Measurements from ENCODE around the gene RXFP1.

Gene RXFP1

DNA sequence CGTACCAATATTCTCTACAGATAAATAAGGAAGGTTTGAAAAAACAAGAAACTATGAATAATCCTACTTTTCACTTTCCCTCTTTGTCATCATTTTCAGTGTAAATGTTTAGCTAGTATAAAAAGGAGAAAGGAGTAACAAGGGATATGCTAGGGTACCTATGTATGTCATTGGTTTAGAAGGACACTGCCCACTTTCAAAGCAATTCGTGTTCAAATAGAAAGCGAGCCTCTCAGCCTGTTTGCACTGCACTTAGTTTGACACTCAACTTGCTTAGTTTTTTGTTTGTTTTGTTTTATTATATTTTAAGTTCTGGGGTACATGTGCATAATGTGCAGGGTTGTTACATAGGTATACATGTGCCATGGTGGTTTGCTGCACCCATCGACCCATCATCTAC, 21.6 kb upstream of the RXFP1 start:
- no peak for DNase-seq (ENCODE audit: low read depth)
- TF ChIP-seq, protein P1, sequence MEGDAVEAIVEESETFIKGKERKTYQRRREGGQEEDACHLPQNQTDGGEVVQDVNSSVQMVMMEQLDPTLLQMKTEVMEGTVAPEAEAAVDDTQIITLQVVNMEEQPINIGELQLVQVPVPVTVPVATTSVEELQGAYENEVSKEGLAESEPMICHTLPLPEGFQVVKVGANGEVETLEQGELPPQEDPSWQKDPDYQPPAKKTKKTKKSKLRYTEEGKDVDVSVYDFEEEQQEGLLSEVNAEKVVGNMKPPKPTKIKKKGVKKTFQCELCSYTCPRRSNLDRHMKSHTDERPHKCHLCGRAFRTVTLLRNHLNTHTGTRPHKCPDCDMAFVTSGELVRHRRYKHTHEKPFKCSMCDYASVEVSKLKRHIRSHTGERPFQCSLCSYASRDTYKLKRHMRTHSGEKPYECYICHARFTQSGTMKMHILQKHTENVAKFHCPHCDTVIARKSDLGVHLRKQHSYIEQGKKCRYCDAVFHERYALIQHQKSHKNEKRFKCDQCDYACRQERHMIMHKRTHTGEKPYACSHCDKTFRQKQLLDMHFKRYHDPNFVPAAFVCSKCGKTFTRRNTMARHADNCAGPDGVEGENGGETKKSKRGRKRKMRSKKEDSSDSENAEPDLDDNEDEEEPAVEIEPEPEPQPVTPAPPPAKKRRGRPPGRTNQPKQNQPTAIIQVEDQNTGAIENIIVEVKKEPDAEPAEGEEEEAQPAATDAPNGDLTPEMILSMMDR (IDR thresholded peaks at IDR 0.05; ENCODE audit: control insufficient read depth, insufficient read depth, low read depth, low read length, missing control alignments) = no peak
- H3K4me3 ChIP-seq (ENCODE audit: control insufficient read depth, low read depth, low read length) = no peak overlapping the region

DNA sequence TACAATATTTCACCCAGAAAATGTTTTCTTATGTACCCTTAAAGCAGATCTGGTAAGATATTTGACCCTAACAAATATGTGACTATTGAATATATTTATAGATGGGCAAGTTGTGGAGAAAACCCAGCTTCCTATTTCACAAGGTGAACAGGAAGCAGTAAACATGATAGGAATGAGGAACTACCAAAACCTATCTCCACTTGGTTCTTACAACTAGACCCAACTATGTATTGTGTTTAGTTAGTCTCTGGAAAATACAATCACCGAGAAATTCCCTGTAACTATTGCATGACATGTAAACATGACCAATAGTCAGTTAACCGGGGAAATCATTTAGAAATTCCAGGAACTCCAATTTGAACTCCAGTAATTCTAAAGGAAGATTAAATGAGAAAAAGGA, 8.4 kb upstream of the RXFP1 start:
- no peak overlapping the region for H3K4me3 ChIP-seq (ENCODE audit: control insufficient read depth, low read depth, low read length)
- TF ChIP-seq, protein P1 (IDR thresholded peaks at IDR 0.05; ENCODE audit: control insufficient read depth, insufficient read depth, low read depth, low read length, missing control alignments) = no peak
- no peak for DNase-seq (ENCODE audit: low read depth)

DNA sequence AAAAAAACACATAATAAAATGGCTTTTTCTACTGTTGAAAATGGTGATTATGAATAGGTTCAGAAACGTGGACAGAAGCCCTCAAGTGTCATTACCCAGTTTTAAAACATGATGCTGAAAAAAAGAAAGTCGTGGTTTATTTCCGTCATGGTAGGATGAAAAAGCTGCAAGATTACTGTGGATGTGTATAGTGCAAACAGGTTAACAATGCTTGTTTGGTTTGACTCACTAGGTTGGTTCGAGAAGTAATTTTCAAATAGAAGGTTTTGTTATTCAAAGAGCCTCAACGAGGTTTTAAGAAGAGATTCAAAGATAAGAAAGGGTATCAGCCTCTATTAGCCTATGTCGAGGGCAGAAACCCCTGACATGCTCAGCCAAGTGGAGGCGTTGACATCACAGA, 2.5 kb upstream of the RXFP1 start:
- no peak overlapping the region for H3K4me3 ChIP-seq (ENCODE audit: control insufficient read depth, low read depth, low read length)
- TF ChIP-seq, protein P1 (IDR thresholded peaks at IDR 0.05; ENCODE audit: control insufficient read depth, insufficient read depth, low read depth, low read length, missing control alignments) = no peak
- no peak for DNase-seq (ENCODE audit: low read depth)

DNA sequence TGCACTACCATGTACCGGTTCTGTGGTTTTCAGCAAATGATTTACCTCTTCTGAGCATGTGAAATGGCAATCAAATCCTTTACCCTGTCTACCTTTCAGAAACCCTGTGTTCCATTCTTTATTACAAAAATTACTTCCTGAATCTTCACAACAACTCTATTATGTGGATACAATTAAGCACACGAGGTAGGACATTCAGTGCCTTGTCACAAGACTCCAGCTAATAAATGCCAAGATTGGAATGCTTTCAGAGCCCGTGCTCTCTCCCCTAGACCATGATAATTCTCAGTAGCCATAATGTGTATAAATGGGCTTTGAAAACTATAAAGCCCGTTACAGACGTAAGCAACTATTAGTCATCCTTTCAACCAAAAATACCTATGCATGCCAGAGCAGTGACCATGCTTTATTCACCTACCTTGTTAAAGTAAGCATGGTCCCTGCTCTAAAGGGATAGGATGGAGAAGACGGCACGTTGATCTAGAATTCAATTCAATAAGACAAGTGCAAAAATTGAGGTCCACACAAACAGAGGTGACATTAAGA, 2.4 kb downstream of the RXFP1 start:
- H3K4me3 ChIP-seq (ENCODE audit: control insufficient read depth, low read depth, low read length) = no peak overlapping the region
- TF ChIP-seq, protein P1 (IDR thresholded peaks at IDR 0.05; ENCODE audit: control insufficient read depth, insufficient read depth, low read depth, low read length, missing control alignments) = no peak
- no peak for DNase-seq (ENCODE audit: low read depth)

DNA sequence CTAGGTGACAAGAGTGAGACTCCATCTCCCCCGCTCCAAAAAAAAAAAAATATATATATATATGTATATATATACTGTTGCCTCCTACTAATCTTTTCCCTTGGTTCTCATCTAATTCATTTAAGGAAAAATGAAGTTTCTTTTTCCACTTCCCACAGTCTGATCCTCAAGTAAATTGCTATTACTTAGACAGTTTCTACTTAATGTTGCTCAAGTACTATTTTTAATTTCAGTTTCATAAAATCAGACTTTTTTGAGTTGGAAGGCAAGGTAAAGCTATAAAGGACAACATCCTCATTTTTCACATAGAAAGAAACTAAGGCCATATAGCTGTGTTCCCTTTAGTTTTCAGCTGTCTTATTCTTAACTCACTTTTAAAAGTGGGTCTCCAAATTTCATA, 5.8 kb downstream of the RXFP1 start:
- no peak for DNase-seq (ENCODE audit: low read depth)
- H3K4me3 ChIP-seq (ENCODE audit: control insufficient read depth, low read depth, low read length) = no peak overlapping the region
- TF ChIP-seq, protein P1 (IDR thresholded peaks at IDR 0.05; ENCODE audit: control insufficient read depth, insufficient read depth, low read depth, low read length, missing control alignments) = no peak

DNA sequence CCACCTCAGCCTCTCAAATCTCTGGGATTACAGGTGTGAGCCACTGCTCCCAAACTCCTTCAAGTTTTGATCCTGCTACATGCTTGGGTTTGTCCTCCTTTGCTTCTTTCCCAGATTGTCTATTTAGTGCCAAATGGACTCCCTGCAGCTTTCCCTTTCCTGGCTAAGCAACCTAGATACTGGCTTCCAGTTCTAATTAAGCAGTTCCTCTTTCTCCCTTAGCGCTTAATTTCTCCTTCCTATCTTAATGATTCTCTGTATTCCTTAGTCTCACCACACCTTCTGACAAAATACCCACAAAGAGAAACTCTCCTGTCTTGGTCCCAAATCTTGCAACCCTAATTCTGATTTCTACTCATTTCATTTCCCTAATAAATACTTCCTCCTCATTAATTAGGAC, 7.8 kb downstream of the RXFP1 start:
- TF ChIP-seq, protein P1 (IDR thresholded peaks at IDR 0.05; ENCODE audit: control insufficient read depth, insufficient read depth, low read depth, low read length, missing control alignments) = no peak
- no peak overlapping the region for H3K4me3 ChIP-seq (ENCODE audit: control insufficient read depth, low read depth, low read length)
- DNase-seq (ENCODE audit: low read depth) = no peak

DNA sequence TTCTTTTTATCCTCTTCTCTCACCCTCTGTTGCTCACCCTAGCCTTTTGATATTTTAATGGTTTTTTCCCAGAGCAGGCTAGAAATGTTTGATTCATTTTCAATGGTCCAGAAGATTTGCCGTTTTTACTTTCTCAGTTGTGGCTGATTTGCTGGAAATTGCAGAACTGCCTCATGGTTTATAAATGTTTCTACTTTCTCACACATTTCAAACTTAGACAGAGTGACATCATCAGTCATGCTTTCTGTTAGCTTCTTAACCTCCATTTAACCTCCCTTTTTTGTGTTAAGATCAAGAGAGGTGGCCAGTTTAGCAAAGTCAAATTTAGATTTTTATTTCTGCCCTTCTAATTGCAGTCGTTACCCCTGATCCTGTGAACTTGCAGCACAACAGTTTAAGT, 8.7 kb downstream of the RXFP1 start:
- TF ChIP-seq, protein P1 (IDR thresholded peaks at IDR 0.05; ENCODE audit: control insufficient read depth, insufficient read depth, low read depth, low read length, missing control alignments) = no peak
- DNase-seq (ENCODE audit: low read depth) = no peak

More for the DNA sequence above, 8.7 kb downstream of the RXFP1 start:
- H3K4me3 ChIP-seq (ENCODE audit: control insufficient read depth, low read depth, low read length) = no peak overlapping the region

All from AG09309 (cell line).